Activated T-cell treated with anti-CD3 and anti-CD28 coated beads, Interleukin-2, amount 50 U/mL, for 48 hours (primary cell): Measurements from ENCODE around the gene RNF121.

Experiments
- DNase-seq, 2 experiments: peaks; one replicate each; pipeline ENCODE4 v3.0.0-alpha.2; 2020

RNF121 gene

GRCh38 chr11:71935338-71935925, 6.6 kb downstream of the RNF121 start:
- DNase-seq: no peak

DNA sequence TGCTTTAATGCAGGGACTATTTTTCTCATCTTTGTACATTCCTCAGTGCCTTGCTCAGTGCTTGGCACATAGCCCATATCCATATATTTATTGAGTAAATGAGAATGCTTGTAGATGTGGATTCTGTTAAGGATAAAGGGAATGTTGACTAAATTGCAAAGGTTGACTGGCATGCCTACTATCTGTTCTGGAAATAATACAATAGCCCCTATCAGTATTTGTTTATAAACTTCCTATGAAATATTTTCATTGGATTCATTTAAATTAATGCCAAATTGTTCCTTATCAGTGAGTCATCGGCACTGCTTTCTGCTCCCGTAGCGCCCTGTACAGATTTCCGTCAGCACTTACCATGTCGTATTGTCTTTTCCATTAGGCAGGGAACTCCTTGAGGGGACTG, 8.0 kb downstream of the RNF121 start:
- no peak for DNase-seq

- no peak for DNase-seq
Observed at GRCh38 chr11:71937826-71938225, 9.0 kb downstream of the RNF121 start.

GRCh38 chr11:71940561-71941219, 11.8 kb downstream of the RNF121 start:
- no peak for DNase-seq

GRCh38 chr11:71946144-71946571, 17.3 kb downstream of the RNF121 start:
- DNase-seq: no peak

DNA sequence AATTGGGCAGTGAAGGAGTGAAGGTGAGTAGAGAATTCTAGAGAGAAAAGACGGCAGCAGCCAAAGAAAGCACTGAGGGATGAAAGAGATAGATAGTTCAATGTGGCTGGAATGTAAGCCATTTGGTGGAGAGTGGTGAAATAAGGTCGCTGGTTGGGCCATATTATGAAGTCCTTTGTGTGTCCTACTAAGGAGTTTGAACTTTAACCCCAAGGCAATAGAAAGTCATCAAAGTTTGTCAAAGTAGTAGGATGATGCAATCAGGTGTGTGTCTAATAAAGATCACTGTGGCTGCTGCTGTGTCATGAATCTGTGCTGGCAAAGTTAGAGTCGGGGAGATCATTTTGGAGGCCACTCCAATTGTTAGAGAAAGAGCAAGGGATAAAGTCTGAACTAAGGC, 18.7 kb downstream of the RNF121 start:
- no peak for DNase-seq

GRCh38 chr11:71948314-71949027, 19.6 kb downstream of the RNF121 start:
- DNase-seq: no peak

DNA sequence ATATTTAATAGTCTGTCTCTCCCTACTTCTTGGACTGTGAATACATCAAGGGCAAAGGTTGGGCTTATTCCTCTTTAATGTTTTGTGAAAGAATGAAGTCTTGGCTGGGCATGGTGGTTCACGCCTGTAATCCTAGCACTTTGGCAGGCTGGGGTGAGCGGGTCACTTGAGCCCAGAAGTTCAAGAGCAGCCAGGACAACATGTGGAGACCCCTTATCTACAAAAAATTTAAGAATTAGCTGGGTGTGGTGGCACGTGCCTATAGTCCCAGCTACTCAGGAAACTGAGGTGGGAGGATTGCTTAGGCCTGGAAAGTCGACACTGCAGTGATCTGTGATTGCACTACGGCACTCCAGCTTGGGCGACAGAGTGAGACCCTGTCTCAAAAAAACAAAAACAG, 20.2 kb downstream of the RNF121 start:
- no peak for DNase-seq

- no peak for DNase-seq
Observed at GRCh38 chr11:71951741-71952310, 23.0 kb downstream of the RNF121 start.

GRCh38 chr11:71955898-71956456, 27.1 kb downstream of the RNF121 start:
- DNase-seq: no peak

GRCh38 chr11:71962428-71963038, 33.7 kb downstream of the RNF121 start:
- no peak for DNase-seq

DNA sequence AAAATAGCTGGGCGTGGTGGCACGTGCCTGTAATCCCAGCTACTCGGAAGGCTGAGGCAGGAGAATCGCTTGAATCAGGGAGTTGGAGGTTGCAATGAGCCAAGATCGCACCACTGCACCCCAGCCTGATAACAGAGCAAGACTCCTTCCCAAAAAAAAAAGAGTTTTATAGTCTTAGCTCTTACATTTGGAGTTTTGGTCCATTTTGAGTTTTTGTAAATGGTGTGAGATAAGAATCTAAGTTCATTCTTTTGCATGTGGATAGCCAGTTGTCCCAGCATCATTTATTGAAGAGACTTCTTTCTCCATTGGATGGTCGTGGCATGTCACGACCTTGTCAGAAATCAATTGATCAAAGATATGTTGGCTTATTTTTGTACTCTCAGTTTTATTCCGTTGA, 34.6 kb downstream of the RNF121 start:
- no peak for DNase-seq

DNA sequence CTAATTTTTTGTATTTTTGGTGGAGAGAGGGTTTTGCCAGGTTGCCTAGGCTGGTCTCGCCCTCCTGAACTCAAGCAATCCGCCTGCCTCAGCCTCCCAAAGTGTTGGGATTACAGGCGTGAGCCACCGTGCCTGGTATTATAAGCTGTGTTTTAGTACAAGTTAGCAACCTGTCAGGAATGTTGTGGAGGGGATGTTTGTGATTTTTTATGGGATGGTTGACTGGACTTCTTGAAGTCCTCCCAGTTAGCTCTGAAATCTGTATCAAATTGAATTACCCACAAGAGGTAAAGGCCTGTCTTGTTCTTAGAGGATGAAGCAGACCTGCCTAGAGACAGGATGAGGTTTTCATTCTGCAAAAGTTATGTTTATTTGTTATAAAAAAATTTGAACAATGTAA, 35.8 kb downstream of the RNF121 start:
- no peak for DNase-seq

GRCh38 chr11:71971680-71972079, 42.8 kb downstream of the RNF121 start:
- no peak for DNase-seq

GRCh38 chr11:71976551-71976950, 47.7 kb downstream of the RNF121 start:
- no peak for DNase-seq

- DNase-seq: no peak
Observed at GRCh38 chr11:71977090-71977489, 48.2 kb downstream of the RNF121 start.

DNA sequence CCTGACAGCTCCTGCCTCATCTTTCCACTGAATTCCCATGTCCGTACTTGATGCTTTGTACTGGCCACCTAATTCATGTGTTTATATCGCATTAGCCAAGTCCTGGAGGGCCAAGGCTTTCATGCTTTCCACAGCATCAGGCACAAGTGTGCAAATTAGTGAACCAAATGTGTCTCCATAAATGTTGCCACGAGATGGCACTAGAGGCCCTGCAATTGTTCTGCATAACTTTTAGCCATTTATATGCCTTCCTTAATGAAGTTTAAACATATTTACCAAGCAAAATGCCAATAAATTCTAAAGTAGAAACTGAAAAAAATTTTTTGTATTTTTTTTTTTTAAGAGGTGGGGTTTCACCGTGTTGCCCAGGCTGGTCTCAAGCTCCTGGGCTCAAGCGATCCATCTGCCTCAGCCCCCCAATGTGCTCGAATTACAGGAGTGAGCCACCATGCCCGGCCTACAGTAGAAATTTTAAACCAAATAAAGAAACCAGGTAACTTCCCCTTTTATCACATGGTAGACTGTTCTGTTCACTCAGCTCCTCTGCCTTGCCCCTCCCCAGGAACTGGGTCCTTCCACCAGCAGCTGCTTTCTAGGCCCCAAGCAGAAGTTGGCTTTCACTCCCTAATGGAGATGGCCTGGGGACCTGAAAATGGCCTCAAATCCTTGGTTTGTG, 49.0 kb downstream of the RNF121 start:
- peak; percentile 47 to 55 for DNase-seq

DNA sequence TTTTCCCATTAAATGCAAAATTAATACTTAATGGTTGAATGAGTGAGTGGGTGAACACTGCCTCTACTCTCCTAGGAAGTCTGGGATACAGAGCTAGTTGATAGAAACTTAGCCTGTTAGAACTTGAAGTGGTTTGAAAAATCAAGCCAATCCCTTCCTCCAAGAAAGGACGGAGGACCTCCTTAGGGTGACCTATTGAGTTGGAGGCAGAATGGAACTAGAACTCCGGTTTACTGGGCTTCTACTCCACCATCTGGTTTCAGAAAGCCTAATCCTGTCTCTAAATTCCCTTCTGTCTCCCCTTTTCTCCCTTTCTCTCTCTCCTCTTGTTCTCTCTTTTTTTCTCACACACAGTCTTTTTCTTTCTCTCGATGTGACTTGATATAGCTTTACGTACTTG, 50.2 kb downstream of the RNF121 start:
- no peak for DNase-seq

DNA sequence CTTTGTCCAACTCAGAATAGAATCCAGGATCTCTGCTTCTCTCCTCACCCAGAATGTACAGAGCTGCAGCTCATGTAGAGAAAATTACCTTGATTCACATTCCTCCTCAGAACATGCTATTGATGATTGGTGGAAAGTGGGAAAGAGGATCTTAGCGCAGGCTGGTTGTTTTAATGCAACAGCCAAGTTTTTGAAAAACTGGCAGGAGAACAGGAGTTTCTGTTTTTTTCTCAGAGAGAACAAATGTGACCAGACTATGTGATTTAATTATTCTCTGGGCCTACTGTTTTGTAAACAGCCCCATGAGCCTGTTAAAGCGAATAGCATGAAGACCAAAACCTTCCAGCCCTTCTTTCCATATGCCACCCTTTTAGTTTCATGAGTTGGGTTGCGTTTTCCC, 50.8 kb downstream of the RNF121 start:
- DNase-seq: no peak

- DNase-seq: no peak
Observed at GRCh38 chr11:71986131-71986530, 57.3 kb downstream of the RNF121 start.

- DNase-seq: no peak
Observed at GRCh38 chr11:71987521-71987920, 58.7 kb downstream of the RNF121 start.

GRCh38 chr11:71988050-71988449, 59.2 kb downstream of the RNF121 start:
- DNase-seq: no peak

- DNase-seq: no peak
Observed at GRCh38 chr11:71990701-71991100, 61.9 kb downstream of the RNF121 start.
